ENCODE measurements around the gene SFRP5. TPM values are rescaled to one million over a fixed set of nuclear protein-coding genes. Genes with fewer than 3 reads are reported as not detected.

SFRP5 gene
- total and polyA plus RNA-seq, 2 donors (not counting 3 experiments of a cell fraction or from before 2014, with no cell fraction given), result not detected

- FAIRE-seq, result no peak
- ChIA-PET CTCF (no interaction called here), POLR2A (no interaction called here)
Observed at GRCh38 chr10:97818572-97818971, 46.8 kb upstream of the SFRP5 start.

More at GRCh38 chr10:97818572-97818971, 46.8 kb upstream of the SFRP5 start:
- TF ChIP-seq POLR2AphosphoS5 (IDR thresholded peaks at IDR 0.05; ENCODE audit: insufficient read depth, low read depth, low read length) (no peak), POLR2A (IDR thresholded peaks at IDR 0.05; ENCODE audit: low read depth, low read length) (no peak), CTCF (IDR thresholded peaks at IDR 0.05; ENCODE audit: extremely low read depth in 1 of 2, insufficient read depth in 1 of 2, low read depth in 1 of 2, low read length in 2 of 2) (no peak), MYC (IDR thresholded peaks at IDR 0.05; ENCODE audit: low read depth, low read length) (no peak), MAX (IDR thresholded peaks at IDR 0.05; ENCODE audit: insufficient read depth, insufficient read length) (no peak), FOS (IDR thresholded peaks at IDR 0.05; ENCODE audit: borderline replicate concordance, insufficient read depth, low read length) (no peak)
- Histone ChIP-seq H3K36me3 (ENCODE audit: control insufficient read depth in 2 of 2, extremely low read depth in 1 of 2, insufficient read depth in 2 of 2, low read length in 2 of 2) (no peaks in the 10 kb centered on the region), H3K9me1 (replicated peaks; ENCODE audit: control insufficient read depth, extremely low read depth, insufficient read depth, low read length) (no peaks in the 10 kb centered on the region), H4K20me1 (replicated peaks; ENCODE audit: control insufficient read depth, extremely low read depth, insufficient read depth, low read length) (no peaks in the 10 kb centered on the region), H3K9ac (replicated peaks; ENCODE audit: extremely low read depth, insufficient read depth, low read length) (no peak overlapping the region), H3K4me3 (replicated peaks in 1 of 3; ENCODE audit: insufficient read depth in 1 of 3, low read depth in 1 of 3, low read length in 3 of 3) (no peak overlapping the region), H3K27ac (ENCODE audit: insufficient read depth, low read depth, low read length) (no peak overlapping the region), H3K27me3 (ENCODE audit: control insufficient read depth in 2 of 2, insufficient read depth in 2 of 2, low read length in 2 of 2) (no peaks in the 10 kb centered on the region), H3K9me3 (replicated peaks; ENCODE audit: control insufficient read depth, insufficient read depth, low read length) (no peaks in the 10 kb centered on the region), H3K4me1 (ENCODE audit: control insufficient read depth, extremely low read depth, insufficient read depth, low read length) (no peaks in the 10 kb centered on the region), H3K79me2 (ENCODE audit: control insufficient read depth, insufficient read depth, low read length) (no peaks in the 10 kb centered on the region), H3K4me2 (ENCODE audit: insufficient read depth, low read length) (no peak overlapping the region), H2AFZ (ENCODE audit: low read depth, low read length) (no peak overlapping the region)
- DNase-seq (ENCODE audit: low read depth, low spot score), result no peak
- intact Hi-C loops (cut with micrococcal nuclease) (no loop called here), dilution Hi-C loops (cut with MboI; ENCODE audit: extremely low pct_ligation_motif_present, low sequenced_read_pairs) (no loop called here)
- no TSS peak for BruUV-seq (replicated peaks)

All from endothelial cell of umbilical vein (primary cell).